GM23248 (cell line): ENCODE data around the gene SEZ6L.

Source experiments
- EZH2 ChIP-seq: fragments of 200-600 bp; sonication (generic); IDR thresholded peaks from 2 replicates; pipeline ENCODE4 v1.6.1; 2018; ENCODE audit warnings: antibody characterized with exemption, mild to moderate bottlenecking; ENCODE audit not compliant: insufficient read depth, poor library complexity, severe bottlenecking
- EZH2phosphoT487 ChIP-seq: fragments of 200-600 bp; sonication (generic); IDR thresholded peaks from 2 replicates; pipeline ENCODE4 v1.6.1; 2018; ENCODE audit warnings: antibody characterized with exemption, moderate library complexity, mild to moderate bottlenecking, low read depth; ENCODE audit not compliant: insufficient read depth

- TF ChIP-seq EZH2 (no peak), EZH2phosphoT487 (no peak)
Observed at GRCh38 chr22:26122920-26123468, 46.3 kb upstream of the SEZ6L start.
